Measurements from ENCODE around the gene PABPC1L. TPM values are rescaled to one million over a fixed set of nuclear protein-coding genes. Genes with fewer than 3 reads are reported as not detected.

Gene PABPC1L
- total RNA-seq, 1 donor from 2014 or later, result 17.3 TPM

GRCh38 chr20:44959638-44960102, 49.8 kb downstream of the PABPC1L start:
- TF ChIP-seq CTCF (IDR thresholded peaks at IDR 0.05; ENCODE audit: unreplicated experiment), result no peak
- peaks cover 13% of the 10 kb centered on the region for H3K36me3 Mint-ChIP-seq (ENCODE audit: low read depth, unreplicated experiment)
- DNase-seq (ENCODE audit: low spot score), result no peak

GRCh38 chr20:44960103-44960852, 50.4 kb downstream of the PABPC1L start, which contains the start of gene TOMM34:
Gene TOMM34, minus strand, starts transcription at chr20:44960397. Its CDS starts 64 bp downstream, at chr20:44960333.
- H3K27me3 Mint-ChIP-seq (ENCODE audit: unreplicated experiment), result peaks cover 11% of the 10 kb centered on the region
- DNase-seq (ENCODE audit: low spot score), result peak; percentile 94
- H3K27ac Mint-ChIP-seq (ENCODE audit: unreplicated experiment), result peak within 1 kb of the TSS; percentile 77
- TF ChIP-seq CTCF (IDR thresholded peaks at IDR 0.05; ENCODE audit: unreplicated experiment), result no peak
- H3K4me1 Mint-ChIP-seq (ENCODE audit: unreplicated experiment), result peaks cover 37% of the 10 kb centered on the region
- H3K4me3 Mint-ChIP-seq (ENCODE audit: unreplicated experiment), result peak within 1 kb of the TSS; percentile 93
- H3K9me3 Mint-ChIP-seq (ENCODE audit: unreplicated experiment), result no peaks in the 10 kb centered on the region
- peaks cover 6% of the 10 kb centered on the region for H3K36me3 Mint-ChIP-seq (ENCODE audit: low read depth, unreplicated experiment)

More at GRCh38 chr20:44959638-44960102, 49.8 kb downstream of the PABPC1L start:
- peaks cover 11% of the 10 kb centered on the region for H3K27me3 Mint-ChIP-seq (ENCODE audit: unreplicated experiment)
- H3K4me3 Mint-ChIP-seq (ENCODE audit: unreplicated experiment), result peak overlapping the region; percentile 93
- H3K9me3 Mint-ChIP-seq (ENCODE audit: unreplicated experiment), result no peaks in the 10 kb centered on the region
- H3K27ac Mint-ChIP-seq (ENCODE audit: unreplicated experiment), result peak overlapping the region; percentile 77
- peaks cover 37% of the 10 kb centered on the region for H3K4me1 Mint-ChIP-seq (ENCODE audit: unreplicated experiment)

- Mint-ChIP-seq H3K4me3 (ENCODE audit: unreplicated experiment) (peak overlapping the region; percentile 62), H3K9me3 (ENCODE audit: unreplicated experiment) (no peaks in the 10 kb centered on the region), H3K27ac (ENCODE audit: unreplicated experiment) (peak overlapping the region; percentile 25), H3K36me3 (ENCODE audit: low read depth, unreplicated experiment) (peaks cover under 1% of the 10 kb centered on the region), H3K27me3 (ENCODE audit: unreplicated experiment) (peaks cover 11% of the 10 kb centered on the region), H3K4me1 (ENCODE audit: unreplicated experiment) (peaks cover 40% of the 10 kb centered on the region)
- DNase-seq (ENCODE audit: low spot score), result no peak
- no peak for TF ChIP-seq CTCF (IDR thresholded peaks at IDR 0.05; ENCODE audit: unreplicated experiment)
Measured at GRCh38 chr20:44961011-44961869, 51.4 kb downstream of the PABPC1L start.

GRCh38 chr20:44961870-44962267, 52.0 kb downstream of the PABPC1L start:
- TF ChIP-seq CTCF (IDR thresholded peaks at IDR 0.05; ENCODE audit: unreplicated experiment), result no peak
- Mint-ChIP-seq H3K9me3 (ENCODE audit: unreplicated experiment) (no peaks in the 10 kb centered on the region), H3K4me3 (ENCODE audit: unreplicated experiment) (no peak overlapping the region), H3K4me1 (ENCODE audit: unreplicated experiment) (peaks cover 45% of the 10 kb centered on the region), H3K27ac (ENCODE audit: unreplicated experiment) (no peak overlapping the region), H3K27me3 (ENCODE audit: unreplicated experiment) (peaks cover 15% of the 10 kb centered on the region), H3K36me3 (ENCODE audit: low read depth, unreplicated experiment) (peaks cover 4% of the 10 kb centered on the region)
- no peak for DNase-seq (ENCODE audit: low spot score)

Data from endothelial cell (in vitro differentiated cells).